Neural cell (in vitro differentiated cells): ENCODE results near the gene TMOD1.

Source experiments
- EP300 ChIP-seq: fragments of 450-650 bp; conservative IDR thresholded peaks from 2 replicates; pipeline ENCODE4 v1.6.1; 2014; ENCODE audit warnings: antibody characterized with exemption, mild to moderate bottlenecking, moderate library complexity; ENCODE audit not compliant: poor library complexity, severe bottlenecking
- EZH2 ChIP-seq: fragments of 200-600, 300-800 bp; shearing (Covaris generic), sonication (generic); IDR thresholded peaks from 2 replicates; pipeline ENCODE4 v1.6.1; 2014; ENCODE audit warnings: antibody characterized with exemption, low read length, borderline replicate concordance, mild to moderate bottlenecking; ENCODE audit not compliant: insufficient read depth, poor library complexity, severe bottlenecking
- POLR2AphosphoS5 ChIP-seq: IDR thresholded peaks from 2 replicates; pipeline ENCODE4 v1.6.1; 2012
- RAD21 ChIP-seq: fragments of 450-650 bp; conservative IDR thresholded peaks from 2 replicates; pipeline ENCODE4 v1.6.1; 2014; ENCODE audit warnings: antibody characterized with exemption, mild to moderate bottlenecking, moderate library complexity
- TAF1 ChIP-seq: IDR thresholded peaks from 2 replicates; pipeline ENCODE4 v1.6.1; 2012; ENCODE audit warnings: low read depth
- TF ChIP-seq, protein P1 (sequence below): fragments of 450-650 bp; IDR thresholded peaks from 2 replicates; pipeline ENCODE4 v1.5.1; 2014; ENCODE audit warnings: antibody characterized with exemption, mild to moderate bottlenecking, moderate library complexity; ENCODE audit not compliant: poor library complexity, severe bottlenecking

DNA sequence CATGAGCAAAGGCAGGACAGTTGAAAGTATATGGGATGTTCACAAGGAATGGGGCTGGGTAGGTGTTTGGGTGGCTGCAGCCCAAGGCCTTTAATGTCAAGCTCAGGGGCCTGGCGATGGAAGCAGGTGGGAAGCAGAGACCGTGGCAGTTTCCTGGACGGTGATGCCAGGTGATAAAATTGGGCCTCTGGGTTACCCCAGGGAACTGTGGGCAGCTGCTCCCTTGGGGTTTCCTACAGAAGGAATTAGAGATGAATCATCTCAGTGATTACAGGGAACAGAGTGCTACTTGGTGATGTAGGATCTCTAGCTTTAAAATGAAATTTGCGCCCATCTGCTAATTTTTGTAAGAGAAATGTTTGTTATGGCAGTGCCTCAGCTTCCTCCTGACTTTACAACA is 92.5 kb downstream of the TMOD1 start:
- TF ChIP-seq, protein P1, sequence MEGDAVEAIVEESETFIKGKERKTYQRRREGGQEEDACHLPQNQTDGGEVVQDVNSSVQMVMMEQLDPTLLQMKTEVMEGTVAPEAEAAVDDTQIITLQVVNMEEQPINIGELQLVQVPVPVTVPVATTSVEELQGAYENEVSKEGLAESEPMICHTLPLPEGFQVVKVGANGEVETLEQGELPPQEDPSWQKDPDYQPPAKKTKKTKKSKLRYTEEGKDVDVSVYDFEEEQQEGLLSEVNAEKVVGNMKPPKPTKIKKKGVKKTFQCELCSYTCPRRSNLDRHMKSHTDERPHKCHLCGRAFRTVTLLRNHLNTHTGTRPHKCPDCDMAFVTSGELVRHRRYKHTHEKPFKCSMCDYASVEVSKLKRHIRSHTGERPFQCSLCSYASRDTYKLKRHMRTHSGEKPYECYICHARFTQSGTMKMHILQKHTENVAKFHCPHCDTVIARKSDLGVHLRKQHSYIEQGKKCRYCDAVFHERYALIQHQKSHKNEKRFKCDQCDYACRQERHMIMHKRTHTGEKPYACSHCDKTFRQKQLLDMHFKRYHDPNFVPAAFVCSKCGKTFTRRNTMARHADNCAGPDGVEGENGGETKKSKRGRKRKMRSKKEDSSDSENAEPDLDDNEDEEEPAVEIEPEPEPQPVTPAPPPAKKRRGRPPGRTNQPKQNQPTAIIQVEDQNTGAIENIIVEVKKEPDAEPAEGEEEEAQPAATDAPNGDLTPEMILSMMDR = no peak
- no peak for TF ChIP-seq RAD21
- no peak for TF ChIP-seq POLR2AphosphoS5
- no peak for TF ChIP-seq TAF1
- no peak for TF ChIP-seq EZH2
- no peak for TF ChIP-seq EP300
